Fibroblast of skin of left biceps (primary cell): Measurements from ENCODE around the gene GGTLC1.
A peak's percentile ranks its signal among the peaks of the same experiment; 100 is the strongest.
"Not testable (repeated sequence)": the region's sequence is repeated elsewhere in the genome, so short reads cannot be mapped to it uniquely, and the experiment has no call there.

Experiments used
- DNase-seq, 2 experiments: peaks; one replicate each; pipeline ENCODE4 v3.0.0-alpha.2; 2013; ENCODE audit warnings: low read depth in 2 of 2

GGTLC1 gene

DNA sequence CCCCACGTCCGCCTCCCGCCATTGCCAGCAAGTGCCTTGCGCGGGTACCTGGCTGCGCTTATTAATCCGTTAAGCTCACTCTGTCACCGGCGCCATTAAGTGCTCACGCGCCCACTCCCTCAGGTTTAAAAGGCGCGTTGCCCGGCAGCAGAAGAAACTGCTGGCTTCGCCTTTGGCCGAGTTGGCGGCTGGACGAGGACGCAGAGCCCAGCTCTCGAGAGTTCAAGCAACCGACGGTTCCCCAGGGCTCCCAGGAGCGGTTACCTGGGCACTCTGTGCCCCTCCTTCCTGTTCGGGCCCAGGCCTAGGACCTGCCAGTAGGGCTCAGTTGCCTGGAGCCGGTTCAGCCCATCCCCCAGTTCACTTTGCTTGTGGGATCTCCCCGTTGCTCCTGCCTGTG, at the start of gene GGTLC1:
Gene GGTLC1, minus strand, starts transcription at position 219 of the 400 bp plus-strand sequence. CDS start 2,168 bp downstream, outside the sequence.
- DNase-seq: no peak

DNA sequence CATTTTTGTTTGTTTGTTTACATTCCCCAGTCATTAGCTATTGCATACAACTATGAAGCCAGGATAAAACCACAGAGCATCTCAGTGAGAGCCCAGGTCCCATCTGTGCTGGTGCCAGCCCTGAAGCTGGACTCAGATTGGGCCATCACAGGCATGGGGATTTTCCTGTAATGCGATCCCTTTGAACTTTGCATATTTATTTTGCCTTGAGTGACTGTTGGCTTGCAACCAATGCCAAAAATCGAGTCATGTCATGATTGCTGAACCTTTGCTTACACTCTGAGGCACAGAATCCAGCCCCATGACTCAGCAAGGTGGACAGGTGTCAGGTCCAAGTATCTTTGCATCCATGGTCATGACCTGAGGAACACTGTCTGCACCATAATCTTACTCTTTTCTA, 46.2 kb upstream of the GGTLC1 start:
- no peak for DNase-seq

GRCh38 chr20:24033565-24033964, 45.0 kb upstream of the GGTLC1 start:
- DNase-seq: no peak

DNA sequence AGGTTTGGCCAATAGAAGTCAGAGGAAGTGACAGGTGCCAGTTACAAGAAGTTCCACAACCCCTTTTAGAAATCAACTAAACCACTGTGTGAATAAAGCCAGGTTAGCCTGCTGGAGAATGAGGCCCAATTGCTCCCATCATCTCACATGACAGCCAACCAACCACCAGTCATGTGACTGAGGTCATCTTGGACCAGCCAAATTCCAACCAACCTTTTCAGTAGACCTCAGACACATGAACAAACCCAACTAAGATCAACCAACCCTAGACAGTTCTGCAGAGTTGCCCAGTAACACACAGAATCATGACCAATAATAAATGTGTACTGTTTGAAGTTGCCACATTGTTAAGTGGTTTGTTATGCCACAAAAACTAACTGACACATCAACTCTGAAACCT, 44.6 kb upstream of the GGTLC1 start:
- no peak for DNase-seq

- DNase-seq: no peak
Measured at GRCh38 chr20:24032400-24032898, 43.9 kb upstream of the GGTLC1 start.

- no peak for DNase-seq
Measured at GRCh38 chr20:24027229-24027628, 38.6 kb upstream of the GGTLC1 start.

DNA sequence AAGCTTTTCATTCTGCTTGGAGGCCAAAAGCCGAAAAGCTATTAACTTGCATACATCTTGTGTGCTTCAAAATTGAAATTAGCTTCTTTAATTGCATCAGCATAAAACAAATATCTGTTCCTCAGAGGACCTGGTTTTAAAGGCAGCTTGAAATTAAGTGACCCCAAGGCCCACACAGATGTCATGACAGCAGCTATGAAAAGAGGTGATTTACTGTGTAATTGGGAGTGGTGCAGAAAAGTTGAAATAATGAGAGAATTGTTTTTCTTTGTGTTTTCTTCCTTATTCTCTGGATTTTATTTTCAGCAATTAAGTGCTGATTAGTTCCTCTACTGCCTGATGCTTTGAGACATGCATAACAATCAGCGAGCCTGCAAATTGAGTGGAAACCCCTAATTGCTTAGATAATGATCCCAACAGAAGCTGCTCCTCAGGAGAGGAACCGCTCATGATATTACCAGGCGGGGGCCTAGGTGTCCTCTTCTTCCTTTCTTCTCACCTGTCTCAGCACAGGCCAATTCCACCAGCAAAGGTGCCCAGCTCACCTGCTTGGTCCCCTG, 34.1 kb upstream of the GGTLC1 start:
- DNase-seq: no peak

- no peak for DNase-seq
Measured at GRCh38 chr20:24018796-24019195, 30.2 kb upstream of the GGTLC1 start.

DNA sequence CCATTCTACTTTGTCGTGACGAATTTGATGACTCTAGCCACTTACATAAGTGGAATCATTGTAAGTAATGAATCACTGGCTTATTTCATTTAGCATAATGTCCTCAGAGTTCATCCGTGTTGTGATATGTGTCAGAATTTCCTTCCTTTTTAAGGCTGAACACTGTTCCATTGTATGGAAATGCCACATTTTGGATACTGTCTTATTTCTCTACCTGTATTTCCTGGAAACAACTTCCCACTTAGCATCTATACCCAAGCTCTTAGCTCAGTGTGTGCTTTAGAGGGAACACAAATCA, 28.8 kb upstream of the GGTLC1 start:
- DNase-seq: no peak

- DNase-seq: no peak
Measured at GRCh38 chr20:24016607-24017457, 28.3 kb upstream of the GGTLC1 start.

DNA sequence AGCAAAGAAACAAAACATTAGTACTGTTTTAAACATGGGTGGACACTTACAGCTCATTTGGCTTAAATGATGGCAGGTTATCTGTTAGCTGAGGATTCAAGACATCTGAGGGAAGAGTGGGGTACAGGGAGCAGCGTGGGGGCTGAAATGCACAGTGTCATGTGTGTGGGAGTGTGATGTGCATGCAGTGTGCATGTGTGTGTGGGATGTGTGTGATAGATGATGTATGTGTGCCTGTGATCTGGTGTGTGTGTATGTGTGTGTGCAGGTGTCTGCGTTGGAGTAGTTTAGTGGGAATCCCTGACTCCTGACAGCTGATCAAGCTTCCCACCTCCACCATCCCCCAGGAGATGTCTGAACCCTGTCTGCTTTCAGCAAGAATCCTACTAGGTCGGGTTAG, 25.4 kb upstream of the GGTLC1 start:
- DNase-seq: no peak

DNA sequence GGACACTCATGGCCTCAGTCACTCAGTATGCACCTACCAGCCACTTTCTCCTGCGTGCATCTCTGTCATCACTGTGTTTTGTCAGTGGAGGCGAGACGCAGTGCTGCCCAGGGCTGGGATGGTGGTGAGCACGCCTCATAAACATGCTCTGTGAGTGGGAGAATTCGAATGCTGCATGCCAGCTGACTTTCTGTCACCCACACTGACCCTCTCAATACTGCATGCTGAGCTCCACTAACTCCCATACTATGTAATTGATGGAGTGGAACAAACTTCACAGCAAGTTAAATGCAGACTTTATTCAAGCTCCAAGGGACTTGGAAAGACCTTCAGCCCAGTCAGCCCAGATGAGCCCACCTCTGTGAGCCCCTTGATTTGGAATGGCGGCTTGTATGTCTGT, 22.7 kb upstream of the GGTLC1 start:
- DNase-seq: no peak

- DNase-seq: no peak
Measured at GRCh38 chr20:24007758-24008157, 19.2 kb upstream of the GGTLC1 start.

DNA sequence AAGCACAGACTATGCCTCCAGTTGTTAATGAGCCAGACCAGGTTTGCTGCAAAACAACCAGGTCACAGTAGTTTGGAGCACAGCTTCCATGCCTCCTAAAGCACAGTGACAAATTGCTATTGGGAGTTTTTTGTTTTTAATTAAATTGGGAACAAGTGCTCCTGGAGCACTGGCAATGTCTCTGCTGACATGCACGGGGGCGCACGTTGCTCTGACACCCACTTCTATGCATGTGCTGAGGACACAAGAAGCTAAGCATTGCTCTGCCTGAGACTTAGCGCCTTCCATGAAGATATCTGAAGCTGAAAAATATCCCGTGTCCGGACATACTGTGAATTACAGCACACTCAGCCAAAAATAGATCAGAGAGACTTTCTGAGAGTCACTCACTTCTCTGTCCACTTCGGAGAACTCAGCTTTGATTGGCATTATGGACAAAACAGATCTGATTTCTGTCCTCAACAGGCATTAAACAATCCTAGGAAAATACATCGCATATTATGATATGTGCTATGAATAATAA, 18.6 kb upstream of the GGTLC1 start:
- DNase-seq: no peak

DNA sequence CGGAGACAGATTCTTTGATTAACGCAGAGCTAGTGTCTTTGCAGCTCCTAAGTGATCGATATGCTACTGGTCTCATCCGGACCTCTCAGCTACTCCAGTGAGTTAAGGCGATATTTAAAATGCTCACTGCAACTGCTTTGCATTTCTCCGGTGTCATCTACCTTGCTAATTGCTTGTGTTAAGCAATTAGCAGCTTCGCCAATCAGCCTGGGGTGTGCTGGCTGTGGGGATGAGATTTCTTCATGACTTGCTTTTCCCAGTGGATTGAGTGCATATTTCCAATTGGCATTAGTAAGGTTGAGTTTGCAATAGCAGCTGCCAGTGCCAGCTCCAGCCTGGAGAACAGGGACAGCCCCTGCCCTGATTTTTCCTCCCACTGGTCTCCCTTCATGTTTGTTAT, 18.0 kb upstream of the GGTLC1 start:
- DNase-seq: no peak

DNA sequence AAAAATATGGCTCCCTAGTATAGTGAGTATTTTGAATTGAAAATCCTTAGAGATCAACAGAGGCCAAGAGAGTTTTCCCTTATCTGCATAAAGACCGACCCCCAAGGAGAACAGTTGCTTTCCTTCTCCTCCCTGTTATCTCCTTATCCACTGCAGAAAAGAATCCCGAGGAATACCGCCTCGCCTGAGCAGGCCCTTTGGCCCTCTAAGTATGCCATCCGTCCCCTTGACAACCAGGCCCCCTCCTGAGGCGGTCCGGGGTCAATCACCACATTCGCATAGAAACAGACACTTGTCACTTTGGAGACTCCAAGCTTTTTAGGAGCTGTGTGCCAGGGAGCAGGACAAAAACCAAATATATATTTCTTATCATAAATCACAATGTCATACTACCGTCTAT, 15.9 kb upstream of the GGTLC1 start:
- DNase-seq: no peak

GRCh38 chr20:24002896-24003295, 14.3 kb upstream of the GGTLC1 start:
- DNase-seq: no peak

GRCh38 chr20:24001712-24002405, 13.3 kb upstream of the GGTLC1 start:
- DNase-seq: no peak

GRCh38 chr20:23998844-23999243, 10.3 kb upstream of the GGTLC1 start:
- DNase-seq: no peak

DNA sequence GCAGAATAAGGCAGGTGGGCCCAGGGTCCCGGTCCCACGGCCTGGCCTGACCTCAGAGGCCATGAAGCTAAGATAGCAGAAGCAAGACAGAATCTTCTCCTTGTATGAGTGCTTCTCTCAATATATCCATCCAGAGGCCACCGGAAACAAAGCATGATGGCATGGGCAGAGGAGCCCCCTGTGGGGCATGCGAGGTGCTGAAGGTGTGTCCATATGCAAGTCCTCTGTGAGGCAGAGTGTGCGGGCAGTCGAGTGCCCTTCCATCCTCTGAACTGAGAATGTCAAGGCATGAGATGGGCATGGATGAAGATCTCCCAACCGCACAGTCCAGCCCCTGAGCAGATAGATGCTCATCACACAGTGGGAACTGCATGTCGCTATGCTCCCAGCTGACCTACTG, 9.8 kb upstream of the GGTLC1 start:
- no peak for DNase-seq

GRCh38 chr20:23995905-23996666, 7.5 kb upstream of the GGTLC1 start:
- DNase-seq: peak in 1 of 2 experiments; percentile 1

GRCh38 chr20:23995291-23995690, 6.7 kb upstream of the GGTLC1 start:
- DNase-seq: not testable (repeated sequence)
